ENCODE results near the gene PGA5.

GRCh38 chr11:61290905-61291690, 50.1 kb downstream of the PGA5 start:
- TF ChIP-seq CTCF (IDR thresholded peaks at IDR 0.05) (peak; percentile 30; the same call in 1 of the 2 replicates), ZFX (IDR thresholded peaks at IDR 0.05; ENCODE audit: borderline replicate concordance) (no peak)

Measured in 22Rv1 (cell line).